Esophagus squamous epithelium (tissue), 5 donors: Measurements from ENCODE around the gene CNOT6. TPM values are rescaled to one million over a fixed set of nuclear protein-coding genes. Genes with fewer than 3 reads are reported as not detected.

Experiments used
- DNase-seq: peaks from one replicate; lab custom pipeline; 2025; lab: John Stamatoyannopoulos, UW
- H3K27ac ChIP-seq, 4 donors: fragments of 200-600 bp; sonication (generic); one replicate each; pipeline ENCODE4 v1.5.1; 2016 to 2019; ENCODE audit warnings: mild to moderate bottlenecking in 1 of 4
- H3K27me3 ChIP-seq, 4 donors: fragments of 200-600 bp; sonication (generic); 1 replicate in 3 of 4; 2 replicates in 1 of 4; pipeline versions ENCODE4 v1.5.1 to v1.6.0; 2017 to 2021; ENCODE audit warnings: antibody characterized with exemption in 1 of 4
- H3K36me3 ChIP-seq, 3 donors: fragments of 200-600 bp; sonication (generic); one replicate each; pipeline ENCODE4 v1.5.1; 2016 to 2019
- H3K4me1 ChIP-seq, 3 donors: fragments of 200-600 bp; sonication (generic); one replicate each; pipeline ENCODE4 v1.5.1; 2017 to 2019
- H3K4me3 ChIP-seq, 4 donors: fragments of 200-600 bp; sonication (generic); 1 replicate in 3 of 4; 2 replicates in 1 of 4; pipeline ENCODE4 v1.5.1; 2016 to 2019; ENCODE audit warnings: mild to moderate bottlenecking in 2 of 4, moderate library complexity in 1 of 4
- H3K9me3 ChIP-seq, 3 donors: fragments of 200-600 bp; sonication (generic); one replicate each; pipeline ENCODE4 v1.5.1; 2016 to 2019
- POLR2A ChIP-seq, 4 donors: fragments of 450-650 bp; IDR thresholded peaks; one replicate each; pipeline ENCODE4 v1.6.1; 2017; ENCODE audit warnings: antibody characterized with exemption in 4 of 4, mild to moderate bottlenecking in 4 of 4, moderate library complexity in 3 of 4
- WGBS, 2 donors: methylation state at CpG; one replicate each; pipeline ENCODE4 v1.1.5; 2018; 5-methylcytosine and 5-hydroxymethylcytosine counted together
- intact Hi-C: fragments of 100-400 bp; cut with DNase I; formaldehyde crosslinking; loops from one replicate; pipeline ENCODE4 v1.15.0; 2022
- total RNA-seq, 4 donors: library from RNA; depleted of rRNA; stranded (reverse); fragments of >200 nt; gene quantifications; one replicate each; pipeline ENCODE4 v1.1.0, GENCODE V29; 2016
- TF ChIP-seq, protein P1 (sequence below), 6 experiments: fragments of 450-650 bp in 4 of 6; fragments of 200-600 bp in 2 of 6; sonication (generic) in 2 of 6; IDR thresholded peaks; one replicate each; pipeline ENCODE4 v1.5.1; 2016 to 2019; ENCODE audit warnings: antibody characterized with exemption in 6 of 6, mild to moderate bottlenecking in 4 of 6, moderate library complexity in 4 of 6
- donor health status: DM: yes; HTN: yes; CAD: no.

Gene CNOT6
- total RNA-seq, 4 donors from 2014 or later = 11.8 to 27.5 (median 16.5) TPM

GRCh38 chr5:180540050-180540694 lies 46.0 kb downstream of the CNOT6 start:
- Histone ChIP-seq H3K27ac (no peak overlapping the region), H3K27me3 (no peaks in the 10 kb centered on the region), H3K9me3 (no peaks in the 10 kb centered on the region), H3K4me3 (no peak overlapping the region), H3K4me1 (no peaks in the 10 kb centered on the region), H3K36me3 (peaks cover 0 to 47% (median 0%) of the 10 kb centered on the region in 3 donors)
- WGBS, 2 donors = 80 to 83% methylated on average over 6 of the region's 6 CpGs
- no peak for DNase-seq
- intact Hi-C loops = no loop called here
- TF ChIP-seq, protein P1, sequence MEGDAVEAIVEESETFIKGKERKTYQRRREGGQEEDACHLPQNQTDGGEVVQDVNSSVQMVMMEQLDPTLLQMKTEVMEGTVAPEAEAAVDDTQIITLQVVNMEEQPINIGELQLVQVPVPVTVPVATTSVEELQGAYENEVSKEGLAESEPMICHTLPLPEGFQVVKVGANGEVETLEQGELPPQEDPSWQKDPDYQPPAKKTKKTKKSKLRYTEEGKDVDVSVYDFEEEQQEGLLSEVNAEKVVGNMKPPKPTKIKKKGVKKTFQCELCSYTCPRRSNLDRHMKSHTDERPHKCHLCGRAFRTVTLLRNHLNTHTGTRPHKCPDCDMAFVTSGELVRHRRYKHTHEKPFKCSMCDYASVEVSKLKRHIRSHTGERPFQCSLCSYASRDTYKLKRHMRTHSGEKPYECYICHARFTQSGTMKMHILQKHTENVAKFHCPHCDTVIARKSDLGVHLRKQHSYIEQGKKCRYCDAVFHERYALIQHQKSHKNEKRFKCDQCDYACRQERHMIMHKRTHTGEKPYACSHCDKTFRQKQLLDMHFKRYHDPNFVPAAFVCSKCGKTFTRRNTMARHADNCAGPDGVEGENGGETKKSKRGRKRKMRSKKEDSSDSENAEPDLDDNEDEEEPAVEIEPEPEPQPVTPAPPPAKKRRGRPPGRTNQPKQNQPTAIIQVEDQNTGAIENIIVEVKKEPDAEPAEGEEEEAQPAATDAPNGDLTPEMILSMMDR (IDR thresholded peaks at IDR 0.05) = no peak
- no peak for TF ChIP-seq POLR2A (IDR thresholded peaks at IDR 0.05)

- no peak for DNase-seq
- Histone ChIP-seq H3K4me3 (no peak overlapping the region), H3K27me3 (no peaks in the 10 kb centered on the region), H3K27ac (no peak overlapping the region), H3K36me3 (peaks cover 0 to 40% (median 0%) of the 10 kb centered on the region in 3 donors), H3K4me1 (no peaks in the 10 kb centered on the region), H3K9me3 (no peaks in the 10 kb centered on the region)
- intact Hi-C loops = no loop called here
- TF ChIP-seq, protein P1 (IDR thresholded peaks at IDR 0.05) = no peak
- TF ChIP-seq POLR2A (IDR thresholded peaks at IDR 0.05) = no peak
- 92 to 97% methylated on average over 9 of the region's 9 CpGs for WGBS, 2 donors
These were observed 47.5 kb downstream of the CNOT6 start for GRCh38 chr5:180541710-180542109.

- WGBS, 2 donors = 90 to 93% methylated on average over 3 of the region's 3 CpGs
- no peak overlapping the region for H3K27ac ChIP-seq
- intact Hi-C loops = no loop called here
These were observed 51.1 kb downstream of the CNOT6 start for GRCh38 chr5:180545248-180545647.

DNA sequence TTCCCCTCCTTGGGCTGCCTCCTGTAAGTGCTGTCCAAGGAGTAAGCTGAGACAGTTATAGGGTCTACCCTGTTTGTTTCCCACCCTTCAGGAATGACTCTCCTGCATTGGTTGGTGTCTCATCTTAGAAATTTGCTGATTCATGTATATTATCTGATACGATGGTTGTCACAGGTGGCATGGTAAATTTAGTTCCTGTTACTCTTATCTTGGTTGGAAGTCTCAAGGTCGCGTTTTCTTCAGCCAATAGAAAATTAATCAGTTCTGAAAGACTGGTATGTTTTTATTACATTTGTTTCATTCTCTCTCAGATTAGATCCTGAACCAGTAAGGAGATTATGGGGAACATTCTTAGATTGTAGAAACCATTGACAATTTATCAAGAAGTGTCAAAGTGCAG lies 54.4 kb downstream of the CNOT6 start:
- WGBS, 2 donors = 78 to 79% methylated on average over 3 of the region's 3 CpGs

More at GRCh38 chr5:180545248-180545647, 51.1 kb downstream of the CNOT6 start:
- no peak for DNase-seq
- H3K27me3 ChIP-seq = no peaks in the 10 kb centered on the region
- peaks cover 0 to 46% (median 0%) of the 10 kb centered on the region in 3 donors for H3K36me3 ChIP-seq
- no peak overlapping the region for H3K4me3 ChIP-seq
- TF ChIP-seq, protein P1 (IDR thresholded peaks at IDR 0.05) = no peak
- TF ChIP-seq POLR2A (IDR thresholded peaks at IDR 0.05) = no peak
- no peaks in the 10 kb centered on the region for H3K4me1 ChIP-seq
- H3K9me3 ChIP-seq = no peaks in the 10 kb centered on the region

GRCh38 chr5:180553530-180553929 lies 59.4 kb downstream of the CNOT6 start:
- Histone ChIP-seq H3K27me3 (no peaks in the 10 kb centered on the region), H3K27ac (no peak overlapping the region), H3K36me3 (peaks cover 0 to 80% (median 0%) of the 10 kb centered on the region in 3 donors), H3K9me3 (no peaks in the 10 kb centered on the region), H3K4me3 (no peak overlapping the region), H3K4me1 (no peaks in the 10 kb centered on the region)
- 87 to 97% methylated on average over 3 of the region's 3 CpGs for WGBS, 2 donors
- TF ChIP-seq POLR2A (IDR thresholded peaks at IDR 0.05) = no peak
- TF ChIP-seq, protein P1 (IDR thresholded peaks at IDR 0.05) = no peak
- no peak for DNase-seq
- intact Hi-C loops = no loop called here

More for the DNA sequence above, 54.4 kb downstream of the CNOT6 start:
- TF ChIP-seq POLR2A (IDR thresholded peaks at IDR 0.05) = no peak
- TF ChIP-seq, protein P1 (IDR thresholded peaks at IDR 0.05) = no peak
- Histone ChIP-seq H3K9me3 (no peaks in the 10 kb centered on the region), H3K4me3 (no peak overlapping the region), H3K27me3 (no peaks in the 10 kb centered on the region), H3K36me3 (peaks cover 0 to 49% (median 0%) of the 10 kb centered on the region in 3 donors), H3K27ac (no peak overlapping the region), H3K4me1 (no peaks in the 10 kb centered on the region)
- DNase-seq = no peak
- intact Hi-C loops = no loop called here
